HG03159 (cell line): ENCODE results near the gene TSC22D4.

Experiments
- ATAC-seq: cut with Tn5 transposase; IDR thresholded peaks from one replicate; pipeline ENCODE4 v1.9.1; 2021; ENCODE audit warnings: mild to moderate bottlenecking, moderate library complexity; ENCODE audit not compliant: unreplicated experiment

TSC22D4 gene

GRCh38 chr7:100493476-100494264 is 14.7 kb upstream of the TSC22D4 start:
- peak; percentile 61 for ATAC-seq

- ATAC-seq = no peak
Observed at GRCh38 chr7:100492738-100493475, 13.9 kb upstream of the TSC22D4 start.

DNA sequence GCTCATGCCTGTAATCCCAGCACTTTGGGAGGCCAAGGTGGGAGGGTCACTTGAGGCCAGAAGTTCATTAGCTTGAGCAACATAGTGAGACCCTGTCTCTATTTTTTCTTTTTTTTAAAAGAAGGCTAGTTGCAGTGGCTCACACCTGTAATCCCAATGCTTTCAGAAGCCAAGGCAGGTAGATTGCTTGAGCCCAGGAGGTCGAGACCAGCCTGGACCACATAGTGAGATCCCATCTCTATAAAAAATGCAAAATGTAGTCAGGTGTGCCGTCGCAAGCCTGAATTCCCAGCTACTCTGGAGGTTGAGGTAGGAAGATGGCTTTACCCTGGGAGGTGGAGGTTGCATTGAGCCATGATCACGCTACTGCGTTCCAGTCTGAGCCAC is 12.2 kb upstream of the TSC22D4 start:
- no peak for ATAC-seq

DNA sequence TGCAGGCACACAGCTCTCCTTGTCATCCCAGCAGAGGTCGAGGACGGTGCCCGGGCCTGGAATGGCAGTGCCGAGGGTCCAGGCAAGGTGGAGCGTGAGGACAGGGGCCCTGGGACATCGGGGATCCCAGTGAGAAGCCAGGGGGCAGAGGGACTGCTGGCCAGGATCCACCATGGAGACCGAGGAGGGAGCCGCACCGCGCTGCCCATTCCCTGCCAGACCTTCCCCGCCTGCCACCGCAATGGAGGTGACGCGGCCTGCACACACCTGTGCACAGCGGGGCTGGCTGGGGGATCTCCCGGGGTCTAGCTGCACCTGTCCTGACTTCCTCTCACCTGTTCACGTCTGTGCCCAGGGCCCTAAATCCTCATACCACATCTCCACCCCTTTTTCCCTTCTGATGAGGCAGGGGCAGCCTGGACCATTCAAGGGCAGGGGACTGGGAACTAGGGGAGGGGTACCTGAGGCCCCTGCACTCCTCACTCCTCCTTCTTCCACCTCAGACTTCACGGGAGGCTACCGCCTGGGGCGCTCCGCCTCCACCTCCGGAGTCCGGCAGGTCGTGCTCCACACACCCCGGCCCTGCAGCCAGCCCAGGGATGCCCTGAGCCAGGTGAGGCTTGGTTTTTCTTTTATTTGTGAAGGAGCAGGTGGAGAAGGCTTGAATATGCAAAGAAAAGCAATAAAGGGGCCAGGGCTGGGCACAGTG is 11.6 kb upstream of the TSC22D4 start:
- ATAC-seq = no peak

DNA sequence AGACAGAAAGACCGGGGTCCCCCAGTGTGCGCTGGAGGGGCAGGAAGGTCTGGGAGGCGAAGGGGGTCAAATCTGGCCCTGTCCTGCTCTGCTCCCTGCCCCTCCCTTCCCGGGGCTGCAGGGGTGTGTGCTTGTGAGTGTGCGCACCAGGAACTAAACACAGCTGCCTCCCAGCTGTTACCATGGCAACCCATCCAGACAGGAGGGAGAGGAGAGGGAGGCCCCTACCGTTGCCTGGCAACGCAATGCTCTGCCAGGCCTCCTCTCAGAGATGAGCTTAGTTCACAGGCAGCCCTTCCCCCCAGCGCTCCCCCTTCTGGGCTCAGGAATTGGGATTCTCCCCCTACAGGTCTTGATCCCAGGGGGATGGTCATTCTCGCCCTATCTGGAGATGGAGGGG is 10.8 kb upstream of the TSC22D4 start:
- ATAC-seq = no peak

DNA sequence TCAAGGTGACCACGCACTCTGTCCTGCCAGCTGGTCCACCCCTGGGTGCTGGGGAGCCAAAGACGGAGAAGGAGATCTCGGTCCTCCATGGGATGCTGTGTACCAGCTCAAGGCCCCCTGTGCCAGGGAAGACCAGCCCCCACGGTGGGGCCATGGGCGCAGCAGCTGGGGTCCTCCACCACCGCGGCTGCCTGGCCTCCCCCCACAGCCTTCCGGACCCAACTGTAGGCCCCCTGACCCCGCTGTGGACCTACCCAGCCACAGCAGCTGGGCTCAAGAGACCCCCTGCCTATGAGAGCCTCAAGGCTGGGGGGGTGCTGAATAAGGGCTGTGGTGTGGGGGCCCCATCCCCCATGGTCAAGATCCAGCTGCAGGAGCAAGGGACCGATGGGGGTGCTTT is 10.1 kb upstream of the TSC22D4 start:
- ATAC-seq = no peak

DNA sequence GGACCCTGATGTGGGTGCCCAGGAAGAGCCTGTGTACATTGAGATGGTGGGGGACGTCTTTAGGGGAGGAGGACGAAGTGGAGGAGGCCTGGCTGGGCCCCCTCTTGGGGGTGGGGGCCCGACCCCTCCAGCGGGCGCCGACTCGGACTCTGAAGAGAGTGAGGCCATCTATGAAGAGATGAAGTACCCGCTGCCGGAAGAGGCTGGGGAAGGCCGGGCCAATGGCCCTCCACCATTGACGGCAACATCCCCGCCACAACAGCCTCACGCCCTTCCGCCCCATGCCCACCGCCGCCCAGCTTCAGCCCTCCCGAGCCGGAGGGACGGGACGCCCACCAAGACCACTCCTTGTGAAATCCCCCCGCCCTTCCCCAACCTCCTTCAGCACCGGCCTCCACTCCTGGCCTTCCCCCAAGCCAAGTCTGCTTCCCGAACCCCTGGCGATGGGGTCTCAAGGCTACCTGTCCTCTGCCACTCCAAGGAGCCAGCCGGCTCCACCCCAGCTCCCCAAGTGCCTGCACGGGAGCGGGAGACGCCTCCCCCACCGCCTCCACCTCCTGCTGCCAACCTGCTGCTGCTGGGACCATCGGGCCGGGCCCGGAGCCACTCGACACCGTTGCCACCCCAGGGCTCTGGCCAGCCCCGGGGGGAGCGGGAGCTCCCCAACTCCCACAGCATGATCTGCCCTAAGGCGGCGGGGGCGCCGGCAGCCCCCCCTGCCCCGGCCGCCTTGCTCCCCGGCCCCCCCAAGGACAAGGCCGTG is 9.5 kb upstream of the TSC22D4 start:
- no peak for ATAC-seq

GRCh38 chr7:100486753-100487446 is 7.9 kb upstream of the TSC22D4 start:
- no peak for ATAC-seq

DNA sequence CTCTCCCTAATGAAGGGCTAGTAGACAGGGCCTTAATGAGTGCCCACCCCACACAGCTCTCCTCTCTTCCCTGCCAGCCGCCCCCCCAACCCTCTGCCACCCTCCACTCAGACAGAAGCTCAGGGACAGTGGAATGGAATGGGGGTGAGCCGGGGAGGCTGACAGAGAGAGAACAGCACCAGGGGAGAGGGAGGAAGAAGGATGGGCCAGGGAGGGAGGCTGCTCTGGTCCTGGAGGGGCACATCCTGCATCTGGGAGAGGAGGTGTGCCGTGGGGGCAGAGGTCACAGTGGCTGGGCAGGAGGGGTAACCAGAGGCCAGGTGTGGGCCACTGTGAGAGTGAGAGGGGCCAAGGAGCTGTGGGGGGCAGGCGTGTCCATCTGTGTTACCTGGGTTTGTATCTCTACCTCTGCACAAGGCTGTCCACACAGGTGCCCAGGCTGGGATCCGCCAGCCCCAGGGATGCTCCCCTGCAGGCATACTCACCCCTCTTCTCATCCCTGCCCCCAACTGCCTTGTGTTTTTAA is 7.2 kb upstream of the TSC22D4 start:
- ATAC-seq = no peak

GRCh38 chr7:100485471-100485876 is 6.5 kb upstream of the TSC22D4 start:
- no peak for ATAC-seq

DNA sequence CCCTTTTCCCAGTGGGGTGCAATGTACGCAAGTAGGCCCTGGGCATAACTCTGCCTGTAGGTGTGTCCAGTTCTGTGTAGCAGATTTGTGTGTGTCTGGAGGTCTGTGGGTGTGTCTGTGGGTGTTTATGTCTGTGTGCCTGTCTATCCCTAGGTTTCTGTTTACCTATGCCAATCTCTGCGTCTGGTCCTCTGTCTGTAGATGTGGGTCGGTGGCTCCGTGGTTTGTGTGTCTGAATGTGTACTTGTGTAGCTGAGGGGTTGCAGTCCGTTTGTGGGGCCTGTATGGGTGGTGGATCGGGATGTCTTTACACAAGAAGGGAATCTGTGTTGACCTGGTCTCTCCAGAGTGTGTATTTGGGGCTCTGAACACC is 5.6 kb upstream of the TSC22D4 start:
- no peak for ATAC-seq

- no peak for ATAC-seq
Observed at GRCh38 chr7:100483722-100484672, 5.0 kb upstream of the TSC22D4 start, which contains the start of gene NYAP1. Gene NYAP1, plus strand, starts transcription at chr7:100483927. Its CDS starts 1,385 bp downstream, at chr7:100485312.

DNA sequence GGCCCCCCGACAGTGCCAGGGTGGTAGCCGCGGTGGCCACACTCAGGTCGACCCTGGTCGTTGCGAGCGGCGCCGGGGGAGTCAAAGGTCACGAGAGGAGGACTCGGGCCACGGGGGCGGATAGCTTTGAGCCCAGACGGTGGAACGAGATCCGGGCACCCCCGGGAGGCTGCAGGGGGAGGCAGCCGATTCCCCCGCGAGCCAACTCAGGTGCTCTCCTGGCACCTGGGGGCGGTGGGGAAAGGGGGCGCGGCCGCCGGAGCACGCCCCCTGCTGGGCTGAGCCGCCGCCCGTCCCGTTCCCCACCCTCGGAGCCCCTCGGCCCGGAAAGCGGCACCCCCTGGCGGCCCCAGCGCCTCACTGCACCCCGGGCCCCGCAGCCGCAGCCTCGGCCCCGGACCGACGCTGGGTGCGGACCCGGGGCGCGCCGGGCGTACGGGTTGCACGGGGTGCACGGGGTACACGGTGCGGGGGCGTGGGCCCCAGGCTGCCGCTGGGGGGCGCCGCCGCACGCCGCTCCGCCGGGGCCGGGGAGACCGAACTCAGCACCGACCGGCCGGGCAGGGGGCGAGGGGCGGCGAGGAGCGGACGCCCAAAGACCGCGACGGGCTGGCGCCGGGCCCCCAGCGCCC is 4.2 kb upstream of the TSC22D4 start:
- ATAC-seq = peak; percentile 43

DNA sequence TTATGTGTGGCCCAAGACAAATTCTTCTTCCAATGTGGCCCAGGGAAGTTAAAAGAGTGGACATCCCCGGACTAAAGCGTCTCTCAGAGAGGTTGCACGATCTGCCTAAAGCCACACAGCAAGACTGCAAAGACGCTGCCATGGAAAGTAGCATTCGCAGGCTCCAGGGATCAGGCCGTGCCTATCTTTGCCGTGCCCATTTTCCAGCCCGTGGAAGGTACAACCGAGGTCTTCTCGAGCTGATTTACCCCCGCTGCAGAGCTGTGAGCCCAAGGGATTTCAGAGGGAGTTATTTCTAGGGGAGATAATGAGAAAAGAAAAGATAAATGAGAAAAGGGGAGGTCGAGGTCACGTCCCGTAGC is 3.7 kb upstream of the TSC22D4 start:
- no peak for ATAC-seq

DNA sequence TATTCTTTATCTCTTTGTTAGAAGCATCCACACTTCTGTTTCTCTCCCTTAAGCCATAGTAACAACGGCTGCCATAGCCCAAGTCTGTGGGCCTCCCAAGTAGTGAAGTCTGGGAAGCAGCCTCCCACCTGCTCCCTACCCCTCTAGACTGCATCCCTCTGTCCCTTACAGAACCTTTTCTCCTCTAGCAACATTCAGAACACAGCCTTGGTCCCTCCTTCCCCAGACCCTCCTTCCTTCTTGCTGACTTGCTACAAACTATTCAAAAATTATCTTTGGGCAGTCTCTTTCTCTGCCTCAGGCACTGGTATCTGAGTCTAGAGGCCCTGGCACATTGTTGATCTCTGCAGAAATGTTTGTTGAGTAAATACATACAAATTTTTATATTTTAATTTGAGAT is 2.5 kb upstream of the TSC22D4 start:
- no peak for ATAC-seq

- ATAC-seq = no peak
Observed at GRCh38 chr7:100477871-100478267, 1.1 kb downstream of the TSC22D4 start.

- ATAC-seq = no peak
Observed at GRCh38 chr7:100476903-100477870, 1.8 kb downstream of the TSC22D4 start.
